Endothelial cell (in vitro differentiated cells): ENCODE measurements around the gene ANO2. TPM values are rescaled to one million over a fixed set of nuclear protein-coding genes. Genes with fewer than 3 reads are reported as not detected.

Experiments
- DNase-seq: peaks from one replicate; pipeline ENCODE4 v3.0.0; 2021; ENCODE audit warnings: low spot score
- H3K27ac Mint-ChIP-seq: one replicate; pipeline ENCODE4 v1.8.0; 2021; ENCODE audit warnings: mixed read lengths, inconsistent platforms; ENCODE audit not compliant: unreplicated experiment
- H3K27me3 Mint-ChIP-seq: one replicate; pipeline ENCODE4 v1.8.0; 2021; ENCODE audit warnings: mild to moderate bottlenecking, moderate library complexity, mixed read lengths, inconsistent platforms; ENCODE audit not compliant: unreplicated experiment
- H3K36me3 Mint-ChIP-seq: one replicate; pipeline ENCODE4 v1.8.0; 2021; ENCODE audit warnings: mild to moderate bottlenecking, low read depth, mixed read lengths, inconsistent platforms; ENCODE audit not compliant: unreplicated experiment
- H3K4me1 Mint-ChIP-seq: one replicate; pipeline ENCODE4 v1.8.0; 2021; ENCODE audit warnings: mild to moderate bottlenecking, mixed read lengths, inconsistent platforms; ENCODE audit not compliant: unreplicated experiment
- H3K4me3 Mint-ChIP-seq: one replicate; pipeline ENCODE4 v1.8.0; 2021; ENCODE audit warnings: mild to moderate bottlenecking, mixed read lengths, inconsistent platforms; ENCODE audit not compliant: unreplicated experiment
- H3K9me3 Mint-ChIP-seq: one replicate; pipeline ENCODE4 v1.8.0; 2021; ENCODE audit warnings: mixed read lengths, inconsistent platforms; ENCODE audit not compliant: unreplicated experiment
- CTCF ChIP-seq: fragments of 200-600 bp; sonication (generic); IDR thresholded peaks from one replicate; pipeline ENCODE4 v1.5.0; 2021; ENCODE audit warnings: antibody characterized with exemption; ENCODE audit not compliant: unreplicated experiment
- total RNA-seq: library from RNA; stranded (reverse); fragmentation: NEBNext Ultra II Directional; extraction: Animal tissue kit (Norgen Biotek cat#: 25700); gene quantifications from one replicate; pipeline ENCODE4 v1.2.1, GENCODE V29; 2021; ENCODE audit not compliant: unreplicated experiment

The ANO2 gene
- total RNA-seq, 1 donor from 2014 or later, result 4.5 TPM

GRCh38 chr12:5785601-5786000 is 159.5 kb downstream of the ANO2 start:
- no peak for TF ChIP-seq CTCF
- DNase-seq, result no peak
- Mint-ChIP-seq H3K9me3 (no peaks in the 10 kb centered on the region), H3K36me3 (no peaks in the 10 kb centered on the region), H3K4me3 (no peak overlapping the region), H3K4me1 (no peaks in the 10 kb centered on the region), H3K27ac (no peak overlapping the region), H3K27me3 (peaks cover 9% of the 10 kb centered on the region)

DNA sequence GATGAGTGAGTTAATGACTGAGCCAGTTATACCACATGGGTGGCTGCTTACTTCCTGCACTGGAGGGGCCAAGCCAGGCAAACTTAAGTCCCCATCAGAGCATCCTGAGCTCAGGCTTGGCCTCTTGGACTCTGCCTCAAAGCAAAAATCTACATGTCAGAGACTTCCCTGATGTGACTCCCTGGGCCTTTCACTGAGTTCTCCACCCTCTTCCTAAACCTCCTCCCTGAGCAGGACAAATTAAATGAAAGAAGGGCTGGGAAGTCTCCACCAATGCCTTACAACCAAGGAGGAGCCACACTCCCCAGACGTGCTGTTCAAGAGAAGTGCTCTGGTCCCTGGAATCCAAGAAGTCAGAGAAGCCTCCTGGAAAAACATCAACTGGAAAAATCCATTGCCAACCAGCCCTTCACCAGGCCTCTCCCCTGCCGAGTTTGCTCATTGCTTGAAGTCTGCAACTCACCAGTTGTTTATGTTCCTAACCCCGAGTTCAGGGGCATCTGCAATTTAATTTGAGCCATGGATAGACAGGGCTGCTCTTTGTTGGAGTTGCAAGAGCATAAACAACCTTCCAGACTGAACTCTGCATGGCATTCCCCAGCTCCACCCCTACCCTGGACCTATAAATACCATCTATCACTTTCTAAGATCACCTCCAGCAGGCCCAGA is 160.5 kb downstream of the ANO2 start:
- Mint-ChIP-seq H3K27me3 (peaks cover 9% of the 10 kb centered on the region), H3K27ac (no peak overlapping the region), H3K9me3 (no peaks in the 10 kb centered on the region), H3K4me3 (no peak overlapping the region), H3K4me1 (no peaks in the 10 kb centered on the region), H3K36me3 (no peaks in the 10 kb centered on the region)
- no peak for TF ChIP-seq CTCF
- DNase-seq, result no peak

- peaks cover 9% of the 10 kb centered on the region for H3K27me3 Mint-ChIP-seq
- H3K4me3 Mint-ChIP-seq, result no peak overlapping the region
- no peak overlapping the region for H3K27ac Mint-ChIP-seq
- H3K9me3 Mint-ChIP-seq, result no peaks in the 10 kb centered on the region
- no peaks in the 10 kb centered on the region for H3K4me1 Mint-ChIP-seq
- TF ChIP-seq CTCF, result no peak
- H3K36me3 Mint-ChIP-seq, result no peaks in the 10 kb centered on the region
- DNase-seq, result no peak
These were observed 161.7 kb downstream of the ANO2 start for GRCh38 chr12:5783289-5783920.

DNA sequence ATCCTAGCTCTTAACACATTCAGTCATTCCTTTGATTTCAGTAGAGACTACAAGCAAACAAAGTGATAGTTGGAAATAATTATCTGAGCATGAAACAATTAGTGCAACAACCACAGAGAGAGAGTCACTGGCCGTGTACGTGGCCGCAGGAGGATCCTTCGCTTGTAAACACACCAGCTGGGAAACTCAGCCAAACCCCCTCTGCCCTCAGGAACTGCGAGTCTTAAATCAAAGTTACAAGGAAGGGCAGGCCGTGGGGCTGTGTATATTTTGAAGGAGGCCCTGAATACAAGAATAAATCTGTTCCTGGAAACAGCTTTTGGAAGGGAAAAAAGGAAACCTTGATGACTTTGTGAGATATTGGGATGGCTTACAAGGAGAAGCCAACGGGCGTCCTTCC is 164.5 kb downstream of the ANO2 start:
- H3K4me1 Mint-ChIP-seq, result no peaks in the 10 kb centered on the region
- no peak overlapping the region for H3K4me3 Mint-ChIP-seq
- no peaks in the 10 kb centered on the region for H3K36me3 Mint-ChIP-seq
- no peaks in the 10 kb centered on the region for H3K9me3 Mint-ChIP-seq
- DNase-seq, result no peak
- peaks cover 5% of the 10 kb centered on the region for H3K27me3 Mint-ChIP-seq
- no peak overlapping the region for H3K27ac Mint-ChIP-seq
- no peak for TF ChIP-seq CTCF

DNA sequence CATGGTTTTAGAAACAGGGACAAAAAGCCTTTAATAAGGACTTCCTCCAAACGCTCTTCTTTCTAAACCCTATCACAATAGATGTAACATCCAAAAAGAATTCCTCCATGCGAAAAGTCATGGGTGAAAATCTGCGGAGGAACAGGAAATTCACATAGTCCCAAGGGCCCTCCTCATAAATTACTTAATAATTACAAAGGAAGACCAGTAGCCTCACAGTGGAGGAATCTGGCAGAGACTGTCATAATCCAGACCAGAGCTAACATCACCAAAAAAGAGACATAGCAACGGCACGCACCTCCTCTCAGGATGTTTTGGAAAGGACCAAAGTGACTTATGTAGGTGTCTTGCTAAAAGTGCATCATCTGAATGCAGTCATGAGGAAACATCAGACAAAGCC is 165.7 kb downstream of the ANO2 start:
- H3K4me3 Mint-ChIP-seq, result no peak overlapping the region
- H3K27me3 Mint-ChIP-seq, result peaks cover 2% of the 10 kb centered on the region
- no peak overlapping the region for H3K27ac Mint-ChIP-seq
- TF ChIP-seq CTCF, result no peak
- no peaks in the 10 kb centered on the region for H3K9me3 Mint-ChIP-seq
- H3K4me1 Mint-ChIP-seq, result no peaks in the 10 kb centered on the region
- H3K36me3 Mint-ChIP-seq, result no peaks in the 10 kb centered on the region
- DNase-seq, result no peak
